A549 treated with AZD9567 at 1 μM for 4 hours (cell line): Measurements from ENCODE around the gene TRUB1. TPM values are rescaled to one million over a fixed set of nuclear protein-coding genes. Genes with fewer than 3 reads are reported as not detected.

ENCODE experiments used
- total RNA-seq: library from RNA; stranded (reverse); fragments of 200-300 nt; extraction: Qiagen RNA extraction; gene quantifications from 5 replicates; pipeline ENCODE4 v1.2.3, GENCODE V29; 2022; ENCODE audit not compliant: insufficient read depth

Gene TRUB1
- total RNA-seq: 11.0 to 15.8 TPM (median 15.5 TPM) in 5 replicates

GRCh38 chr10:114937962-114938855, at the start of gene TRUB1:
Gene TRUB1 (plus strand): TSS chr10:114938195. CDS start chr10:114938254, 59 bp downstream.

Other genes with a start within 250 kb of the TRUB1 start
- 7.8 to 11.1 TPM (median 9.5 TPM) in 5 replicates for gene FHIP2A, start 116.4 kb upstream of the TRUB1 start, total RNA-seq
- 0.26 to 0.47 TPM (median 0.40 TPM) in 4 of 5 replicates, not detected in the other for gene ATRNL1, start 155.2 kb downstream of the TRUB1 start, total RNA-seq